CD4-positive, alpha-beta T cell (primary cell): ENCODE data around the gene LYST. TPM values are rescaled to one million over a fixed set of nuclear protein-coding genes. Genes with fewer than 3 reads are reported as not detected.

ENCODE experiments used
- ATAC-seq: fragments of 200-7000 bp; cut with Tn5 transposase; one replicate; pipeline ENCODE4 v1.10.0; 2022; ENCODE audit warnings: mild to moderate bottlenecking; ENCODE audit not compliant: poor library complexity
- CTCF ChIA-PET: fragments of 350-600 bp; sonication (Branson Sonifier 250); formaldehyde crosslinking; loops from one replicate; lab custom pipeline; 2021; ENCODE audit warnings: antibody characterized with exemption, inconsistent platforms; lab: Charles Lee
- POLR2A ChIA-PET: fragments of 350-600 bp; sonication (Branson Sonifier 250); formaldehyde crosslinking; loops from one replicate; lab custom pipeline; 2021; ENCODE audit warnings: antibody characterized with exemption, inconsistent platforms; lab: Charles Lee
- DNase-seq, 14 experiments: peaks; one replicate each; pipeline ENCODE4 v3.0.0-alpha.2; 2013 to 2020; ENCODE audit warnings: mixed read lengths in 2 of 14
- H3K27ac ChIP-seq, 2 donors: one replicate each; pipeline versions ENCODE4 v1.5.1 to v1.7.0; 2013; ENCODE audit warnings: low read length in 2 of 2, low read depth in 1 of 2, mild to moderate bottlenecking in 1 of 2
- H3K27me3 ChIP-seq, 2 experiments: 1 replicate in 1 of 2; 2 replicates in 1 of 2; pipeline versions ENCODE4 v1.6.1 to v1.7.0; 2013; ENCODE audit warnings: low read length in 2 of 2, control low read depth in 1 of 2, mild to moderate bottlenecking in 1 of 2, moderate library complexity in 1 of 2; ENCODE audit not compliant: insufficient read depth in 2 of 2, control insufficient read depth in 1 of 2
- H3K36me3 ChIP-seq: one replicate; pipeline ENCODE4 v1.6.1; 2013; ENCODE audit warnings: low read length, control low read depth; ENCODE audit not compliant: insufficient read depth
- H3K4me1 ChIP-seq: one replicate; pipeline ENCODE4 v1.6.1; 2013; ENCODE audit warnings: low read length, control low read depth; ENCODE audit not compliant: insufficient read depth
- H3K4me3 ChIP-seq: one replicate; pipeline ENCODE4 v1.5.1; 2013; ENCODE audit warnings: mild to moderate bottlenecking, low read length, moderate library complexity
- H3K9me3 ChIP-seq, 2 experiments: 1 replicate in 1 of 2; 2 replicates in 1 of 2; pipeline versions ENCODE4 v1.6.1 to v1.7.0; 2013; ENCODE audit warnings: low read length in 2 of 2, mild to moderate bottlenecking in 2 of 2, control low read depth in 1 of 2, moderate library complexity in 1 of 2; ENCODE audit not compliant: control insufficient read depth in 1 of 2, insufficient read depth in 1 of 2
- H3K27ac Mint-ChIP-seq: one replicate; pipeline ENCODE4 v1.8.0; 2020; ENCODE audit warnings: mixed read lengths
- H3K27me3 Mint-ChIP-seq: one replicate; pipeline ENCODE4 v1.8.0; 2021; ENCODE audit warnings: mixed read lengths
- H3K36me3 Mint-ChIP-seq: one replicate; pipeline ENCODE4 v1.8.0; 2021; ENCODE audit warnings: low read depth, mixed read lengths
- H3K4me1 Mint-ChIP-seq: one replicate; pipeline ENCODE4 v1.8.0; 2021; ENCODE audit warnings: low read depth, mixed read lengths
- H3K4me3 Mint-ChIP-seq: one replicate; pipeline ENCODE4 v1.8.0; 2020; ENCODE audit warnings: mild to moderate bottlenecking, mixed read lengths
- H3K9me3 Mint-ChIP-seq: one replicate; pipeline ENCODE4 v1.8.0; 2020; ENCODE audit warnings: mixed read lengths
- intact Hi-C, 2 experiments: fragments of 100-400 bp; cut with DNase I in 1 of 2; cut with micrococcal nuclease in 1 of 2; formaldehyde crosslinking; loops; one replicate each; pipeline versions ENCODE4 v1.15.1 to v1.9.0; 2023 to 2025; cut with DNase I, micrococcal nuclease
- total RNA-seq, 174 experiments: library from RNA in 2 of 174; stranded (reverse) in 2 of 174; gene quantifications; one replicate each; pipeline ENCODE4 v1.2.3 and lab custom pipeline; 2021 to 2026
- TF ChIP-seq, protein P1 (sequence below): fragments of 200-600 bp; IDR thresholded peaks from one replicate; pipeline ENCODE4 v1.8.0; 2022; ENCODE audit warnings: antibody characterized with exemption, mild to moderate bottlenecking

The LYST gene
- total RNA-seq, 2 experiments from 2014 or later: 24.9 to 26.8 TPM

DNA sequence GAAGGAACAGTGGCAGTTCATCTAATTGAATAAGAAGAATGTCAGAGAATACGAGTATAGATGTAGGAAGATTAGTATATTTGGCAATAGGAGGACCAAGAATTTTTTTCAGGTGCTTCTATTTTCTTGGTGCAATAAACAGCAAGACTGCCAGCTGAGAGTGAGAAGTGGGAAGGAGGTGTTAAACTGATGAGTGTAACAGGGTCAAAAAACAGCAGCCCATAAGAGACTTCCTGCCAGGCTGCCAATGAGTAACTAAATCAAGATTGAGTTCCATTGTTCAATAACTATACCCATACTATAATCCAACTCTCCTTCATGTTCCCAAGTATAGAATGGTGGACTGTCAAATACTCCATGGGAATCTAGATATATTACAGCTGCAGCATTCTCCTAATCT is 28.7 kb downstream of the LYST start:
- Mint-ChIP-seq H3K27ac (no peak overlapping the region), H3K9me3 (no peaks in the 10 kb centered on the region), H3K4me3 (no peak overlapping the region), H3K36me3 (no peaks in the 10 kb centered on the region), H3K4me1 (peaks cover 19% of the 10 kb centered on the region), H3K27me3 (no peaks in the 10 kb centered on the region)
- Histone ChIP-seq H3K4me1 (no peaks in the 10 kb centered on the region), H3K9me3 (no peaks in the 10 kb centered on the region), H3K36me3 (no peaks in the 10 kb centered on the region), H3K4me3 (no peak overlapping the region), H3K27me3 (no peaks in the 10 kb centered on the region), H3K27ac (no peak overlapping the region)
- intact Hi-C loops: no loop called here
- CTCF ChIA-PET: no interaction called here
- DNase-seq: peak in 1 of 14 experiments; percentile 35
- TF ChIP-seq, protein P1, sequence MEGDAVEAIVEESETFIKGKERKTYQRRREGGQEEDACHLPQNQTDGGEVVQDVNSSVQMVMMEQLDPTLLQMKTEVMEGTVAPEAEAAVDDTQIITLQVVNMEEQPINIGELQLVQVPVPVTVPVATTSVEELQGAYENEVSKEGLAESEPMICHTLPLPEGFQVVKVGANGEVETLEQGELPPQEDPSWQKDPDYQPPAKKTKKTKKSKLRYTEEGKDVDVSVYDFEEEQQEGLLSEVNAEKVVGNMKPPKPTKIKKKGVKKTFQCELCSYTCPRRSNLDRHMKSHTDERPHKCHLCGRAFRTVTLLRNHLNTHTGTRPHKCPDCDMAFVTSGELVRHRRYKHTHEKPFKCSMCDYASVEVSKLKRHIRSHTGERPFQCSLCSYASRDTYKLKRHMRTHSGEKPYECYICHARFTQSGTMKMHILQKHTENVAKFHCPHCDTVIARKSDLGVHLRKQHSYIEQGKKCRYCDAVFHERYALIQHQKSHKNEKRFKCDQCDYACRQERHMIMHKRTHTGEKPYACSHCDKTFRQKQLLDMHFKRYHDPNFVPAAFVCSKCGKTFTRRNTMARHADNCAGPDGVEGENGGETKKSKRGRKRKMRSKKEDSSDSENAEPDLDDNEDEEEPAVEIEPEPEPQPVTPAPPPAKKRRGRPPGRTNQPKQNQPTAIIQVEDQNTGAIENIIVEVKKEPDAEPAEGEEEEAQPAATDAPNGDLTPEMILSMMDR: no peak
- POLR2A ChIA-PET: no interaction called here
- ATAC-seq: no peak

DNA sequence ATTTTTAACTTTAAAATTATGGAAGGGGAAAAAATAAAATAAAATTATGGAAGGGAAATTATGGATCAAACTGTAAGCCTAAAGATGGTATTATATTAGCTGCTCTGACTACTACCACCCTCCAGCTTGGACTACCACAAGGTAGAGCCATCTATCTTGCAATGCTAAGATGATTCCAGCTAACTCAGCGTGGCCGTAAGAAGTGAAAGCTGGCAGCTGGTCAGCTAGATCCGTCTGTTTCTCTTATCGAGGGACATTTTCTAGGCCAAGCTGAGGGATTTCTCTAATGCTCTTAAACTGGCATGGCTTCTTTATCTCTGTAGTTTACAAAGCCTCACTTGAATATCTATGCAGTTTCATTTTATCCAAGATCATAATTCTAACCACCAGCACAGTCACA is 31.5 kb downstream of the LYST start:
- ChIA-PET POLR2A (interaction anchor here (0.7 kb wide), 1 partner anchor 8 kb away, joined by 3 read pairs; no protein-coding TSS in a partner anchor), CTCF (interaction anchor here (0.8 to 1.2 kb wide), 2 partner anchors 137 to 319 kb away, joined by 3 read pairs; no protein-coding TSS in a partner anchor)
- H3K27me3 ChIP-seq: no peaks in the 10 kb centered on the region
- H3K4me1 Mint-ChIP-seq: peaks cover 6% of the 10 kb centered on the region
- H3K4me3 Mint-ChIP-seq: no peak overlapping the region
- no peak overlapping the region for H3K27ac Mint-ChIP-seq
- H3K27ac ChIP-seq: no peak overlapping the region
- intact Hi-C loops: no loop called here
- no peak overlapping the region for H3K4me3 ChIP-seq
- no peaks in the 10 kb centered on the region for H3K9me3 ChIP-seq
- H3K36me3 ChIP-seq: peaks cover 4% of the 10 kb centered on the region
- no peaks in the 10 kb centered on the region for H3K9me3 Mint-ChIP-seq
- peaks cover 8% of the 10 kb centered on the region for H3K36me3 Mint-ChIP-seq
- TF ChIP-seq, protein P1: no peak
- ATAC-seq (no peak), DNase-seq (no peak)
- no peaks in the 10 kb centered on the region for H3K4me1 ChIP-seq
- H3K27me3 Mint-ChIP-seq: no peaks in the 10 kb centered on the region

DNA sequence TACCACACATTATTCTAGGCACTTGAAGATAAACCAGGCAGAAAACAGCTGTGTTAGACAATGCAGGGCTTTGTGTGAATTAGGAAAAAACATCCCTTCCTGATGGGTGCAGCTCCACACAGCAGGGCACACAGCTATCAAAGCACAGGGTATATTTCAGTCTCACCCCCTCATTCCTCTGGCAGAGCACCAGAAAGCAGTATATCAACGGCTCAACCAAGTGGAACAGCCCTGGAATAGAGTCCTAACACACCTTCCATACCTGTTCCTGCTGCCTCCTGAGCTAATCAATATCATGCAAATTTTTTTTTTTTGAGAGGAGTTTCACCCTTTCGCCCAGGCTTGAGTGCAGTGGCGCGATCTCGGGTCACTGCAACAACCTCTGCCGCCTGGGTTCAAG is 32.1 kb downstream of the LYST start:
- Histone ChIP-seq H3K36me3 (peaks cover 9% of the 10 kb centered on the region), H3K4me1 (no peaks in the 10 kb centered on the region), H3K9me3 (no peaks in the 10 kb centered on the region), H3K27me3 (no peaks in the 10 kb centered on the region), H3K27ac (no peak overlapping the region), H3K4me3 (no peak overlapping the region)
- no peaks in the 10 kb centered on the region for H3K4me1 Mint-ChIP-seq
- CTCF ChIA-PET: interaction anchor here (0.8 to 1.2 kb wide), 2 partner anchors 137 to 318 kb away, joined by 3 read pairs; no protein-coding TSS in a partner anchor
- DNase-seq (no peak), ATAC-seq (no peak)
- intact Hi-C loops: no loop called here
- no peaks in the 10 kb centered on the region for H3K27me3 Mint-ChIP-seq
- H3K36me3 Mint-ChIP-seq: peaks cover 8% of the 10 kb centered on the region
- POLR2A ChIA-PET: interaction anchor here (0.7 kb wide), 1 partner anchor 9 kb away, joined by 3 read pairs; no protein-coding TSS in a partner anchor
- TF ChIP-seq, protein P1: no peak
- no peaks in the 10 kb centered on the region for H3K9me3 Mint-ChIP-seq
- no peak overlapping the region for H3K27ac Mint-ChIP-seq
- H3K4me3 Mint-ChIP-seq: no peak overlapping the region
